Measurements from ENCODE around the gene RHOV.

DNA sequence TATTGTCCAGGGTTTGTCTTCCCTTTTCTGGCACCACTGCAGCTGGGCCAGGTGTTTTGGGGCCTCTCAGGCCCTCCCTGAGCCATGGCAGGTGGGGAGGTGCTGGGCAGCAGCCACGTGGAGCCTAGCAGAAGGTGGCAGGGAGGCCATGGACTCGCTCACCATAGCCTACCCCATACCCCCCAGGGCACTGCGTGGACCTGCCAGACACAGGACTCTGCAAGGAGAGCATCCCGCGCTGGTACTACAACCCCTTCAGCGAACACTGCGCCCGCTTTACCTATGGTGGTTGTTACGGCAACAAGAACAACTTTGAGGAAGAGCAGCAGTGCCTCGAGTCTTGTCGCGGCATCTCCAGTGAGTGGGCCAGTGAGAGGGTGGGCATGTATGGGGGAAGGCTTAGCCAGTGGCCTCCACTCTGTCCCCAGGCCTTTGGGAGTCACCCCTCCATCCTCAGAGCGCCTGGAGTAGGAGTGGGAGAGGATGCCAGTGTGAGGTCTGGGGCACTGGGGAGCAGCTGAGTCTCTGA lies 18.3 kb downstream of the RHOV start:
- TF ChIP-seq REST (IDR thresholded peaks at IDR 0.05; ENCODE audit: low read depth) (no peak), SP1 (IDR thresholded peaks at IDR 0.05; ENCODE audit: low read depth) (no peak), SIN3A (IDR thresholded peaks at IDR 0.05; ENCODE audit: low read depth) (no peak), ELF1 (IDR thresholded peaks at IDR 0.05; ENCODE audit: borderline replicate concordance, low read depth) (no peak), POLR2A (IDR thresholded peaks at IDR 0.05; ENCODE audit: borderline replicate concordance, extremely low read depth, insufficient read depth, insufficient read length) (no peak), EZH2 (IDR thresholded peaks at IDR 0.05) (no peak)
- TF ChIP-seq, protein P1, sequence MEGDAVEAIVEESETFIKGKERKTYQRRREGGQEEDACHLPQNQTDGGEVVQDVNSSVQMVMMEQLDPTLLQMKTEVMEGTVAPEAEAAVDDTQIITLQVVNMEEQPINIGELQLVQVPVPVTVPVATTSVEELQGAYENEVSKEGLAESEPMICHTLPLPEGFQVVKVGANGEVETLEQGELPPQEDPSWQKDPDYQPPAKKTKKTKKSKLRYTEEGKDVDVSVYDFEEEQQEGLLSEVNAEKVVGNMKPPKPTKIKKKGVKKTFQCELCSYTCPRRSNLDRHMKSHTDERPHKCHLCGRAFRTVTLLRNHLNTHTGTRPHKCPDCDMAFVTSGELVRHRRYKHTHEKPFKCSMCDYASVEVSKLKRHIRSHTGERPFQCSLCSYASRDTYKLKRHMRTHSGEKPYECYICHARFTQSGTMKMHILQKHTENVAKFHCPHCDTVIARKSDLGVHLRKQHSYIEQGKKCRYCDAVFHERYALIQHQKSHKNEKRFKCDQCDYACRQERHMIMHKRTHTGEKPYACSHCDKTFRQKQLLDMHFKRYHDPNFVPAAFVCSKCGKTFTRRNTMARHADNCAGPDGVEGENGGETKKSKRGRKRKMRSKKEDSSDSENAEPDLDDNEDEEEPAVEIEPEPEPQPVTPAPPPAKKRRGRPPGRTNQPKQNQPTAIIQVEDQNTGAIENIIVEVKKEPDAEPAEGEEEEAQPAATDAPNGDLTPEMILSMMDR (IDR thresholded peaks at IDR 0.05 in 2 of 3, conservative IDR thresholded peaks at IDR 0.05 in 1 of 3; ENCODE audit: borderline replicate concordance in 1 of 3, insufficient read depth in 1 of 3, low read depth in 2 of 3, low read length in 2 of 3), result no peak
- TF ChIP-seq, protein P2, sequence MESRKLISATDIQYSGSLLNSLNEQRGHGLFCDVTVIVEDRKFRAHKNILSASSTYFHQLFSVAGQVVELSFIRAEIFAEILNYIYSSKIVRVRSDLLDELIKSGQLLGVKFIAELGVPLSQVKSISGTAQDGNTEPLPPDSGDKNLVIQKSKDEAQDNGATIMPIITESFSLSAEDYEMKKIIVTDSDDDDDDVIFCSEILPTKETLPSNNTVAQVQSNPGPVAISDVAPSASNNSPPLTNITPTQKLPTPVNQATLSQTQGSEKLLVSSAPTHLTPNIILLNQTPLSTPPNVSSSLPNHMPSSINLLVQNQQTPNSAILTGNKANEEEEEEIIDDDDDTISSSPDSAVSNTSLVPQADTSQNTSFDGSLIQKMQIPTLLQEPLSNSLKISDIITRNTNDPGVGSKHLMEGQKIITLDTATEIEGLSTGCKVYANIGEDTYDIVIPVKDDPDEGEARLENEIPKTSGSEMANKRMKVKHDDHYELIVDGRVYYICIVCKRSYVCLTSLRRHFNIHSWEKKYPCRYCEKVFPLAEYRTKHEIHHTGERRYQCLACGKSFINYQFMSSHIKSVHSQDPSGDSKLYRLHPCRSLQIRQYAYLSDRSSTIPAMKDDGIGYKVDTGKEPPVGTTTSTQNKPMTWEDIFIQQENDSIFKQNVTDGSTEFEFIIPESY (IDR thresholded peaks at IDR 0.05; ENCODE audit: extremely low read depth, insufficient replicate concordance, low read length), result no peak
